Bronchial epithelial cell (primary cell): Measurements from ENCODE around the gene ATP6AP2. TPM values are rescaled to one million over a fixed set of nuclear protein-coding genes. Genes with fewer than 3 reads are reported as not detected.
"Not testable (repeated sequence)": the region's sequence is repeated elsewhere in the genome, so short reads cannot be mapped to it uniquely, and the experiment has no call there.

Experiments used
- DNase-seq: peaks from one replicate; pipeline ENCODE4 v3.0.0-alpha.2; 2010; ENCODE audit warnings: low read depth
- FAIRE-seq: peaks from 2 replicates; lab custom pipeline; 2011; peaks lifted over from hg19 to GRCh38; lab: Jason Lieb, UNC
- H3K27me3 ChIP-seq: 2 replicates; pipeline ENCODE4 v1.5.1; 2011; ENCODE audit warnings: low read length; ENCODE audit not compliant: control insufficient read depth, insufficient read depth
- H3K36me3 ChIP-seq: 2 replicates; pipeline ENCODE4 v1.5.1; 2011; ENCODE audit warnings: low read length; ENCODE audit not compliant: control insufficient read depth, insufficient read depth
- H3K4me3 ChIP-seq: 2 replicates; pipeline ENCODE4 v1.5.1; 2011; ENCODE audit warnings: mild to moderate bottlenecking, low read depth, low read length, control low read depth
- CTCF ChIP-seq: IDR thresholded peaks from 2 replicates; pipeline ENCODE4 v1.5.1; 2011; ENCODE audit warnings: mild to moderate bottlenecking, moderate library complexity, low read length, control low read depth, inconsistent platforms; ENCODE audit not compliant: insufficient read depth, severe bottlenecking
- total RNA-seq: library from RNA; depleted of rRNA; stranded (reverse); fragments of >200 nt; gene quantifications from 2 replicates; pipeline ENCODE4 v1.2.1, GENCODE V29; 2014

ATP6AP2 gene
- total RNA-seq, 1 donor from 2014 or later: 99.8 TPM

DNA sequence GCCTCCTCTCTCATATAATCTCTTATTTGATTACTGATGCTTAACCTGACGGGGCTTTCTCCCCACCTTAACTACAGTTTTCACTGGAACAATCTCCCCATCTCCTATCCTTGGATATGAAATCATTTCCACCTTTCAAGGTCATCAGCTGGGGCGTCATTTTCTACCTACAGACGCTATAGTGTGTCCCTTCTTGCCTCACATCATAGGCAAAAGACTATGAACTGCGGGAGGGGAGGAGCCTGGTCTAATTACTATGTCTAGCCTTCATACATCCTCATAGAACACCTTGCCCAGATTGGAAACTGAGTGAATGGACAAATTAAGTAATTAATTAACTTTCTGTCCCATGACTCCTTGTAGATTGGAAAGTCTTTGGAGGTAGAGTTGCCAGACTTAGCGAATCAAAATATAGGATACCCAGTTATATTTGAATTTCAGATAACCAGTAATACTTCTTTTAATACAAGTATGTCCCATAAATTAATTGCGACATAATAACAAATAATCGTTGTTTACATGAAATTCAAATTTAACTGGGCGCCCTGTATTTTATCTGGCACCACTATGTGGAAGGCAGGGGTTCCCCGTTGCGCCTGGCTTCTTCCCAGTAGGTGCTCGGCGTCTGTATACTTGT, 752 bp upstream of the ATP6AP2 start:
- no peak for FAIRE-seq
- no peak for DNase-seq
- no peak for TF ChIP-seq CTCF
- H3K36me3 ChIP-seq: no peaks in the 10 kb centered on the region
- H3K27me3 ChIP-seq: no peaks in the 10 kb centered on the region
- H3K4me3 ChIP-seq: peak overlapping the region; percentile 65

GRCh38 chrX:40581336-40581920, 658 bp downstream of the ATP6AP2 start:
- Histone ChIP-seq H3K36me3 (no peaks in the 10 kb centered on the region), H3K27me3 (no peaks in the 10 kb centered on the region), H3K4me3 (peak overlapping the region; percentile 65)
- TF ChIP-seq CTCF: no peak
- FAIRE-seq (no peak), DNase-seq (peak; percentile 58)

DNA sequence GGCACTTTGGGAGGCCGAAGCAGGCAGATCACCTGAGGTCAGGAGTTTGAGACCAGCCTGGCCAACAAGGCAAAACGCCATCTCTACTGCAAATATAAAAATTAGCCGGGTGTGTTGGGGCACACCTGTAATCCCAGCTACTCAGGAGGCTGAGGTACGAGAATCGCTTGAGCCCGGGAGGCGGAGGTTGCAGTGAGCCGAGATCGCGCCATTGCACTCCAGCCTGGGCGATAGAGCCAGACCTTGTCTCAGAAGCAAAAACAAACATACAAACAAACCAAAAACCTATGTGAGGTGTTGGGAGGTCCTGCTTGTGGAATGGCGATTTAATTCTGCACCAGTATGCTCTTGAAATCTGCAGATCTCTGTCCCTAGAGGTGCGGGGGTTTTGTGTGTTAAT, 1.4 kb downstream of the ATP6AP2 start:
- H3K4me3 ChIP-seq, H3K36me3 ChIP-seq, DNase-seq, FAIRE-seq, H3K27me3 ChIP-seq: not testable (repeated sequence)

- Histone ChIP-seq H3K4me3 (no peak overlapping the region), H3K27me3 (no peaks in the 10 kb centered on the region), H3K36me3 (no peaks in the 10 kb centered on the region)
- FAIRE-seq (no peak), DNase-seq (no peak)
- no peak for TF ChIP-seq CTCF
Observed at GRCh38 chrX:40582811-40583210, 2.0 kb downstream of the ATP6AP2 start.

DNA sequence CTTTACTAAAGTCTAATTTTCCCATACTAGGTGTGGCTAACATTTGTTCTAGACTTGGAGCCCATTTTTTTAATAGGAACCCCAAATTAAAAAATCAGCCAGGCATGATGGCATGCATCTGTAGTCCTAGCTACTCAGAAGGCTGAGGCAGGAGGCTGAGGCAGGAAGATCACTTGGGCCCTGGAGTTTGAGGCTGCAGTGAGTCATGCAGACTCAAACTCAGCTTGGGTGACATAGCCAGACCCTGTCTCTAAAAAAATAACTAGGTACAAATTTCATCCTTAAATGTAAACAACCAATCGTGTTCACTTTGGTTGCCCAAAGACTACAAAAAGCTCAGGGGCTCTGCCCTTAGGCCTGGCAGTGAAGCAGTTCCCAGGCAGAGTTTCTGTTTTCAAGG, 6.9 kb downstream of the ATP6AP2 start:
- H3K27me3 ChIP-seq, FAIRE-seq, H3K36me3 ChIP-seq, H3K4me3 ChIP-seq, DNase-seq: not testable (repeated sequence)

DNA sequence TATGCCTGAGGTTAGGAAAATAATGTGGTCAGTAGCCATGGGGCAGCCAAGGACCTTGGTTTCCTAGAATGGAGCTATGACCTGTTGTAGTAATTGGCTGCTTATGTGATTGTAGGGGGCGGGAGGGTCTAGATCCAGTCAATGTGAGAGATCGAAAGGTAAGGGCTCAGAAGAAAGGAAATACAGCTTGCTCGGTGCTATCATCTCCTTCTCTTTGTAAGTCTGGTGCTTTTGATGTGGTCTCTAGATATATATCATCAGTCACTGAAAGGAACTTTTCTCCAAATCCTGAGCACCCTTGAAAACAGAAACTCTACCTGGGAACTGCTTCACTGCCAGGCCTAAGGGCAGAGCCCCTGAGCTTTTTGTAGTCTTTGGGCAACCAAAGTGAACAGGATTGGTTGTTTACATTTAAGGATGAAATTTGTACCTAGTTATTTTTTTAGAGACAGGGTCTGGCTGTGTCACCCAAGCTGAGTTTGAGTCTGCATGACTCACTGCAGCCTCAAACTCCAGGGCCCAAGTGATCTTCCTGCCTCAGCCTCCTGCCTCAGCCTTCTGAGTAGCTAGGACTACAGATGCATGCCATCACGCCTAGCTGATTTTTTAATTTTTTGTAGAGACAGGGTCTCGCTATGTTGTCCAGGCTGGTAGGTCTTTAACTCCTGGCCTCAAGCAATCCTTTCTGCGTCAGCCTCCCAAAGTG, 9.0 kb downstream of the ATP6AP2 start:
- H3K36me3 ChIP-seq, FAIRE-seq, H3K27me3 ChIP-seq, DNase-seq, H3K4me3 ChIP-seq: not testable (repeated sequence)

GRCh38 chrX:40603446-40603845, 22.7 kb downstream of the ATP6AP2 start:
- Histone ChIP-seq H3K36me3 (peaks cover 1% of the 10 kb centered on the region), H3K27me3 (no peaks in the 10 kb centered on the region), H3K4me3 (no peak overlapping the region)
- no peak for TF ChIP-seq CTCF
- FAIRE-seq (no peak), DNase-seq (no peak)
